Measurements from ENCODE around the gene ERGIC1. TPM values are rescaled to one million over a fixed set of nuclear protein-coding genes. Genes with fewer than 3 reads are reported as not detected.

ERGIC1 gene
- polyA plus RNA-seq, 1 donor from 2014 or later, result 59.1 TPM

- TF ChIP-seq EP300 (conservative IDR thresholded peaks at IDR 0.05; ENCODE audit: poor library complexity, severe bottlenecking), result no peak
- no peak for TF ChIP-seq MXI1 (conservative IDR thresholded peaks at IDR 0.05; ENCODE audit: poor library complexity, severe bottlenecking)
- no peak for TF ChIP-seq REST (IDR thresholded peaks at IDR 0.05; ENCODE audit: borderline replicate concordance)
- Histone ChIP-seq H3K4me2 (ENCODE audit: low read length) (no peak overlapping the region), H2AFZ (ENCODE audit: low read depth, low read length) (no peak overlapping the region), H3K79me2 (replicated peaks; ENCODE audit: insufficient read depth, low read length) (no peaks in the 10 kb centered on the region), H3K9me2 (ENCODE audit: insufficient read depth, low read length) (no peaks in the 10 kb centered on the region), H3K9ac (ENCODE audit: low read length) (no peak overlapping the region), H4K20me1 (ENCODE audit: insufficient read depth) (no peaks in the 10 kb centered on the region), H3K4me3 (ENCODE audit: low read length) (no peak overlapping the region), H3K36me3 (ENCODE audit: insufficient read depth, low read length) (no peaks in the 10 kb centered on the region), H3K27me3 (ENCODE audit: insufficient read depth, low read depth, low read length) (no peaks in the 10 kb centered on the region), H3K27ac (ENCODE audit: low read length) (no peak overlapping the region), H3K9me3 (ENCODE audit: low read length) (no peaks in the 10 kb centered on the region), H3F3A (ENCODE audit: insufficient read depth, low read length, poor library complexity, severe bottlenecking) (no peaks in the 10 kb centered on the region)
These were observed 69.7 kb downstream of the ERGIC1 start for GRCh38 chr5:172903790-172904189.

- H3K36me3 ChIP-seq (ENCODE audit: insufficient read depth, low read length), result no peaks in the 10 kb centered on the region
- no peak overlapping the region for H3K27ac ChIP-seq (ENCODE audit: low read length)
- H3F3A ChIP-seq (ENCODE audit: insufficient read depth, low read length, poor library complexity, severe bottlenecking), result no peaks in the 10 kb centered on the region
- no peaks in the 10 kb centered on the region for H3K9me2 ChIP-seq (ENCODE audit: insufficient read depth, low read length)
- no peak for TF ChIP-seq POLR2AphosphoS5 (IDR thresholded peaks at IDR 0.05)
- no peak for TF ChIP-seq REST (IDR thresholded peaks at IDR 0.05; ENCODE audit: borderline replicate concordance)
- TF ChIP-seq EP300 (conservative IDR thresholded peaks at IDR 0.05; ENCODE audit: poor library complexity, severe bottlenecking), result no peak
- no peak for TF ChIP-seq EZH2 (IDR thresholded peaks at IDR 0.05; ENCODE audit: borderline replicate concordance, insufficient read depth, low read length, poor library complexity, severe bottlenecking)
- no peak for TF ChIP-seq TAF1 (IDR thresholded peaks at IDR 0.05; ENCODE audit: low read depth)
- no peak for TF ChIP-seq CTCF (IDR thresholded peaks at IDR 0.05; ENCODE audit: poor library complexity, severe bottlenecking)
- TF ChIP-seq SMC3 (conservative IDR thresholded peaks at IDR 0.05; ENCODE audit: poor library complexity), result no peak
- TF ChIP-seq MXI1 (conservative IDR thresholded peaks at IDR 0.05; ENCODE audit: poor library complexity, severe bottlenecking), result no peak
- TF ChIP-seq RAD21 (conservative IDR thresholded peaks at IDR 0.05), result no peak
- H2AFZ ChIP-seq (ENCODE audit: low read depth, low read length), result no peak overlapping the region
- no peak overlapping the region for H3K9ac ChIP-seq (ENCODE audit: low read length)
- no peak overlapping the region for H3K4me3 ChIP-seq (ENCODE audit: low read length)
- no peaks in the 10 kb centered on the region for H3K9me3 ChIP-seq (ENCODE audit: low read length)
- no peaks in the 10 kb centered on the region for H3K27me3 ChIP-seq (ENCODE audit: insufficient read depth, low read depth, low read length)
- no peaks in the 10 kb centered on the region for H4K20me1 ChIP-seq (ENCODE audit: insufficient read depth)
- H3K79me2 ChIP-seq (replicated peaks; ENCODE audit: insufficient read depth, low read length), result no peaks in the 10 kb centered on the region
- H3K4me2 ChIP-seq (ENCODE audit: low read length), result no peak overlapping the region
These were observed 70.2 kb downstream of the ERGIC1 start for GRCh38 chr5:172904312-172904642.
